ENCODE data around the gene MAD1L1. TPM values are rescaled to one million over a fixed set of nuclear protein-coding genes. Genes with fewer than 3 reads are reported as not detected.

Gene MAD1L1
- total and polyA plus RNA-seq, 2 of the 13 experiments (the other 11 are each of a cell fraction or from before 2014, with no cell fraction given) = 17.4 to 64.7 TPM

- Histone ChIP-seq H3K27ac (ENCODE audit: extremely low read length, insufficient read depth, low read length) (no peak overlapping the region), H3K4me3 (replicated peaks in 1 of 3; ENCODE audit: insufficient read depth in 1 of 3, low read depth in 2 of 3, low read length in 3 of 3) (no peak overlapping the region), H3K4me2 (ENCODE audit: low read depth, low read length) (no peak overlapping the region), H3K27me3 (ENCODE audit: control insufficient read depth in 1 of 2, insufficient read depth in 2 of 2, low read length in 2 of 2) (peaks cover 0 to 15% of the 10 kb centered on the region in 2 experiments; a peak in 2 of 5 replicates), H3K36me3 (replicated peaks in 1 of 2; ENCODE audit: control insufficient read depth in 1 of 2, insufficient read depth in 2 of 2, low read length in 2 of 2) (no peaks in the 10 kb centered on the region), H3K79me2 (ENCODE audit: insufficient read depth, low read length) (no peaks in the 10 kb centered on the region), H4K20me1 (ENCODE audit: insufficient read depth, low read length) (no peaks in the 10 kb centered on the region), H2AFZ (ENCODE audit: low read length) (no peak overlapping the region), H3K4me1 (ENCODE audit: insufficient read depth, low read length) (peaks cover 22% of the 10 kb centered on the region), H3K9me3 (ENCODE audit: low read length) (no peaks in the 10 kb centered on the region), H3K9ac (ENCODE audit: insufficient read depth, low read depth, low read length) (no peak overlapping the region)
- FAIRE-seq = no peak
- intact Hi-C loops (cut with micrococcal nuclease; ENCODE audit: unreplicated experiment) (no loop called here), in situ Hi-C loops (cut with HindIII; ENCODE audit: extremely low pct_ligation_motif_present, low pct_unique_long_range_greater_than_20kb) (no loop called here)
- ChIA-PET CTCF (ENCODE audit: low intra/inter-chr PET ratio, low total read pairs) (no interaction called here), POLR2A (no interaction called here)
- DNase-seq (ENCODE audit: low spot score) = no peak
- ATAC-seq = no peak
- 78% methylated on average over 42 of the region's 54 CpGs for WGBS (ENCODE audit: low lambda C conversion rate)
- BruUV-seq (replicated peaks) = no TSS peak
- TF ChIP-seq ZNF768 (CRISPR knock-in tag; IDR thresholded peaks at IDR 0.05) = no peak
Measured at GRCh38 chr7:1769286-1770200, 463.2 kb downstream of the MAD1L1 start.

DNA sequence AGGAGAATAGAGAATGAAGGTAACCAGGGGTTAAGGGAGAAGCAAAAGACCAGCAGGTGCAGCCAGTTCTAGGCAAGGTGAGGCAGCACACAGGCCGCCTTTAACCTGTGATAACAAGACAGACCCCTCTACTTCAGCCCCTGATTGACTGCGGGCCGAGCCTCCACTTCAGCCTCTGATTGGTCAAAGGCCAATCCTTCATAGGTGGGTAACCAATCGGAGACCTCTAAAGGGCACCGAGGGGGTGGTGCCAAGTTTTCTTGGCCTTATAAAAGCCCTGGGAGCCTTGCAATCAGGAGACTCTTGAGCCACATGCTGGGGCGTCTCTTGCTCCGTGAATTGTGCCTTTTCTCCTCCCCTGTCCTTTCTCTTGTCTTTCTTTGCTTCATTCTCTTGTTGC lies 463.9 kb downstream of the MAD1L1 start:
- Histone ChIP-seq H3K4me3 (replicated peaks in 1 of 3; ENCODE audit: insufficient read depth in 1 of 3, low read depth in 2 of 3, low read length in 3 of 3) (no peak overlapping the region), H3K9ac (ENCODE audit: insufficient read depth, low read depth, low read length) (no peak overlapping the region), H3K9me3 (ENCODE audit: low read length) (no peaks in the 10 kb centered on the region), H2AFZ (ENCODE audit: low read length) (no peak overlapping the region), H3K79me2 (ENCODE audit: insufficient read depth, low read length) (no peaks in the 10 kb centered on the region), H4K20me1 (ENCODE audit: insufficient read depth, low read length) (no peaks in the 10 kb centered on the region), H3K4me2 (ENCODE audit: low read depth, low read length) (no peak overlapping the region), H3K27me3 (ENCODE audit: control insufficient read depth in 1 of 2, insufficient read depth in 2 of 2, low read length in 2 of 2) (peaks cover 0 to 15% of the 10 kb centered on the region in 2 experiments; a peak in 2 of 5 replicates), H3K4me1 (ENCODE audit: insufficient read depth, low read length) (peaks cover 22% of the 10 kb centered on the region), H3K27ac (ENCODE audit: extremely low read length, insufficient read depth, low read length) (no peak overlapping the region), H3K36me3 (replicated peaks in 1 of 2; ENCODE audit: control insufficient read depth in 1 of 2, insufficient read depth in 2 of 2, low read length in 2 of 2) (no peaks in the 10 kb centered on the region)
- intact Hi-C loops (cut with micrococcal nuclease; ENCODE audit: unreplicated experiment) = no loop called here
- FAIRE-seq (no peak), DNase-seq (ENCODE audit: low spot score) (no peak), ATAC-seq (peak; percentile 61)
- BruUV-seq (replicated peaks) = no TSS peak
- ChIA-PET CTCF (ENCODE audit: low intra/inter-chr PET ratio, low total read pairs) (no interaction called here), POLR2A (no interaction called here)
- in situ Hi-C loops (cut with HindIII; ENCODE audit: extremely low pct_ligation_motif_present, low pct_unique_long_range_greater_than_20kb) = no loop called here
- WGBS (ENCODE audit: low lambda C conversion rate) = 47% methylated on average over 6 of the region's 7 CpGs
- no peak for TF ChIP-seq ZNF264 (CRISPR knock-in tag; IDR thresholded peaks at IDR 0.05)
- TF ChIP-seq TCF12 (IDR thresholded peaks at IDR 0.05) = no peak
- no peak for TF ChIP-seq TCF12 (CRISPR knock-in tag; IDR thresholded peaks at IDR 0.05)
- peak; percentile 88 for TF ChIP-seq NFYC (CRISPR knock-in tag; IDR thresholded peaks at IDR 0.05)
- TF ChIP-seq PBX2 (CRISPR knock-in tag; IDR thresholded peaks at IDR 0.05) = peak; percentile 76
- TF ChIP-seq PAF1 (CRISPR knock-in tag; IDR thresholded peaks at IDR 0.05) = no peak
- no peak for TF ChIP-seq NR2F2 (IDR thresholded peaks at IDR 0.05; ENCODE audit: borderline replicate concordance, low read depth)
- TF ChIP-seq, protein P1, sequence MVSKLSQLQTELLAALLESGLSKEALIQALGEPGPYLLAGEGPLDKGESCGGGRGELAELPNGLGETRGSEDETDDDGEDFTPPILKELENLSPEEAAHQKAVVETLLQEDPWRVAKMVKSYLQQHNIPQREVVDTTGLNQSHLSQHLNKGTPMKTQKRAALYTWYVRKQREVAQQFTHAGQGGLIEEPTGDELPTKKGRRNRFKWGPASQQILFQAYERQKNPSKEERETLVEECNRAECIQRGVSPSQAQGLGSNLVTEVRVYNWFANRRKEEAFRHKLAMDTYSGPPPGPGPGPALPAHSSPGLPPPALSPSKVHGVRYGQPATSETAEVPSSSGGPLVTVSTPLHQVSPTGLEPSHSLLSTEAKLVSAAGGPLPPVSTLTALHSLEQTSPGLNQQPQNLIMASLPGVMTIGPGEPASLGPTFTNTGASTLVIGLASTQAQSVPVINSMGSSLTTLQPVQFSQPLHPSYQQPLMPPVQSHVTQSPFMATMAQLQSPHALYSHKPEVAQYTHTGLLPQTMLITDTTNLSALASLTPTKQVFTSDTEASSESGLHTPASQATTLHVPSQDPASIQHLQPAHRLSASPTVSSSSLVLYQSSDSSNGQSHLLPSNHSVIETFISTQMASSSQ (IDR thresholded peaks at IDR 0.05; ENCODE audit: low read depth) = no peak
- TF ChIP-seq, protein P1 (CRISPR knock-in tag; IDR thresholded peaks at IDR 0.05; ENCODE audit: borderline replicate concordance) = no peak
- TF ChIP-seq ATF6 (CRISPR knock-in tag; conservative IDR thresholded peaks at IDR 0.05) = no peak

Data from HepG2 (cell line).